ENCODE results near the gene FCGR2B. TPM values are rescaled to one million over a fixed set of nuclear protein-coding genes. Genes with fewer than 3 reads are reported as not detected.
"Not testable (repeated sequence)": the region's sequence is repeated elsewhere in the genome, so short reads cannot be mapped to it uniquely, and the experiment has no call there.

The FCGR2B gene
- total RNA-seq, 2 experiments from 2014 or later = 0.23 to 0.33 TPM

GRCh38 chr1:161664689-161665088, 1.7 kb downstream of the FCGR2B start:
- ATAC-seq (ENCODE audit: low read depth); H3K4me3 Mint-ChIP-seq; H3K27ac Mint-ChIP-seq; H3K27me3 Mint-ChIP-seq; POLR2A ChIA-PET; H3K4me1 Mint-ChIP-seq; H3K9me3 Mint-ChIP-seq; DNase-seq; H3K36me3 Mint-ChIP-seq: not testable (repeated sequence)

GRCh38 chr1:161671045-161672020, 8.4 kb downstream of the FCGR2B start:
- H3K27me3 Mint-ChIP-seq; H3K36me3 Mint-ChIP-seq; H3K4me3 Mint-ChIP-seq; DNase-seq; POLR2A ChIA-PET; H3K9me3 Mint-ChIP-seq; H3K4me1 Mint-ChIP-seq; ATAC-seq (ENCODE audit: low read depth); H3K27ac Mint-ChIP-seq: not testable (repeated sequence)

GRCh38 chr1:161673437-161673836, 10.5 kb downstream of the FCGR2B start:
- POLR2A ChIA-PET; H3K27ac Mint-ChIP-seq; H3K36me3 Mint-ChIP-seq; H3K27me3 Mint-ChIP-seq; DNase-seq; H3K4me1 Mint-ChIP-seq; H3K4me3 Mint-ChIP-seq; H3K9me3 Mint-ChIP-seq; ATAC-seq (ENCODE audit: low read depth): not testable (repeated sequence)

GRCh38 chr1:161674447-161674846, 11.5 kb downstream of the FCGR2B start:
- DNase-seq; H3K36me3 Mint-ChIP-seq; POLR2A ChIA-PET; H3K9me3 Mint-ChIP-seq; H3K27ac Mint-ChIP-seq; H3K4me3 Mint-ChIP-seq; H3K27me3 Mint-ChIP-seq; ATAC-seq (ENCODE audit: low read depth); H3K4me1 Mint-ChIP-seq: not testable (repeated sequence)

- H3K27ac Mint-ChIP-seq; H3K27me3 Mint-ChIP-seq; H3K36me3 Mint-ChIP-seq; POLR2A ChIA-PET; ATAC-seq (ENCODE audit: low read depth); DNase-seq; H3K4me3 Mint-ChIP-seq; H3K4me1 Mint-ChIP-seq; H3K9me3 Mint-ChIP-seq: not testable (repeated sequence)
Measured at GRCh38 chr1:161674908-161675307, 12.0 kb downstream of the FCGR2B start.

- Mint-ChIP-seq H3K36me3 (no peaks in the 10 kb centered on the region), H3K4me1 (no peaks in the 10 kb centered on the region), H3K27me3 (peaks cover 15% of the 10 kb centered on the region), H3K27ac (no peak overlapping the region), H3K4me3 (no peak overlapping the region), H3K9me3 (no peaks in the 10 kb centered on the region)
- ATAC-seq (ENCODE audit: low read depth) (no peak), DNase-seq (no peak)
- POLR2A ChIA-PET = no interaction called here
Measured at GRCh38 chr1:161676441-161676840, 13.5 kb downstream of the FCGR2B start.

- POLR2A ChIA-PET = no interaction called here
- H3K4me3 Mint-ChIP-seq = no peak overlapping the region
- H3K9me3 Mint-ChIP-seq = no peaks in the 10 kb centered on the region
- H3K36me3 Mint-ChIP-seq = no peaks in the 10 kb centered on the region
- H3K27me3 Mint-ChIP-seq = peaks cover 20% of the 10 kb centered on the region
- DNase-seq (no peak), ATAC-seq (ENCODE audit: low read depth) (no peak)
- H3K27ac Mint-ChIP-seq = no peak overlapping the region
- no peaks in the 10 kb centered on the region for H3K4me1 Mint-ChIP-seq
Measured at GRCh38 chr1:161676958-161677689, 14.2 kb downstream of the FCGR2B start.

- Mint-ChIP-seq H3K4me1 (no peaks in the 10 kb centered on the region), H3K9me3 (no peaks in the 10 kb centered on the region), H3K27ac (no peak overlapping the region), H3K36me3 (no peaks in the 10 kb centered on the region), H3K4me3 (no peak overlapping the region), H3K27me3 (peaks cover 32% of the 10 kb centered on the region)
- ATAC-seq (ENCODE audit: low read depth) (no peak), DNase-seq (no peak)
- POLR2A ChIA-PET = no interaction called here
Measured at GRCh38 chr1:161678500-161678899, 15.6 kb downstream of the FCGR2B start.

- H3K36me3 Mint-ChIP-seq = no peaks in the 10 kb centered on the region
- DNase-seq = no peak
- POLR2A ChIA-PET = no interaction called here
- no peak for ATAC-seq (ENCODE audit: low read depth)
- no peak overlapping the region for H3K27ac Mint-ChIP-seq
- H3K27me3 Mint-ChIP-seq = peaks cover 44% of the 10 kb centered on the region
- H3K4me3 Mint-ChIP-seq = no peak overlapping the region
- no peaks in the 10 kb centered on the region for H3K9me3 Mint-ChIP-seq
- no peaks in the 10 kb centered on the region for H3K4me1 Mint-ChIP-seq
Measured at GRCh38 chr1:161681879-161682278, 18.9 kb downstream of the FCGR2B start.

GRCh38 chr1:161688946-161689345, 26.0 kb downstream of the FCGR2B start:
- POLR2A ChIA-PET = no interaction called here
- Mint-ChIP-seq H3K36me3 (no peaks in the 10 kb centered on the region), H3K9me3 (no peaks in the 10 kb centered on the region), H3K27ac (no peak overlapping the region), H3K27me3 (peaks cover 21% of the 10 kb centered on the region), H3K4me1 (peaks cover 1% of the 10 kb centered on the region), H3K4me3 (no peak overlapping the region)
- DNase-seq = no peak
- no peak for ATAC-seq (ENCODE audit: low read depth)

GRCh38 chr1:161691846-161692245, 28.9 kb downstream of the FCGR2B start:
- DNase-seq (no peak), ATAC-seq (ENCODE audit: low read depth) (no peak)
- Mint-ChIP-seq H3K4me3 (no peak overlapping the region), H3K27me3 (peaks cover 34% of the 10 kb centered on the region), H3K9me3 (peaks cover 8% of the 10 kb centered on the region), H3K4me1 (peaks cover 1% of the 10 kb centered on the region), H3K36me3 (no peaks in the 10 kb centered on the region), H3K27ac (no peak overlapping the region)
- POLR2A ChIA-PET = no interaction called here

GRCh38 chr1:161693020-161693712, 30.2 kb downstream of the FCGR2B start:
- H3K9me3 Mint-ChIP-seq; DNase-seq; H3K27ac Mint-ChIP-seq; H3K4me1 Mint-ChIP-seq; POLR2A ChIA-PET; H3K36me3 Mint-ChIP-seq; ATAC-seq (ENCODE audit: low read depth); H3K4me3 Mint-ChIP-seq: not testable (repeated sequence)
- H3K27me3 Mint-ChIP-seq = peaks cover 41% of the 10 kb centered on the region

- H3K4me1 Mint-ChIP-seq; H3K36me3 Mint-ChIP-seq; H3K27ac Mint-ChIP-seq; DNase-seq; H3K9me3 Mint-ChIP-seq; H3K4me3 Mint-ChIP-seq; ATAC-seq (ENCODE audit: low read depth); POLR2A ChIA-PET: not testable (repeated sequence)
- peaks cover 59% of the 10 kb centered on the region for H3K27me3 Mint-ChIP-seq
Measured at GRCh38 chr1:161698302-161698701, 35.4 kb downstream of the FCGR2B start.
